Upper lobe of left lung (tissue), 4 donors: ENCODE results near the gene CD14.

Experiments
- CTCF ChIP-seq, 6 experiments: fragments of 450-650 bp in 4 of 6; fragments of 200-600 bp in 2 of 6; sonication (generic) in 2 of 6; IDR thresholded peaks; one replicate each; pipeline ENCODE4 v1.5.1; 2016 to 2019; ENCODE audit warnings: antibody characterized with exemption in 6 of 6
- POLR2A ChIP-seq, 4 donors: fragments of 450-650 bp; IDR thresholded peaks; one replicate each; pipeline ENCODE4 v1.5.1; 2016 to 2017; ENCODE audit warnings: antibody characterized with exemption in 4 of 4, mild to moderate bottlenecking in 2 of 4

- no peak for TF ChIP-seq CTCF (IDR thresholded peaks at IDR 0.05)
- no peak for TF ChIP-seq POLR2A (IDR thresholded peaks at IDR 0.05)
These were observed 38.8 kb downstream of the CD14 start for GRCh38 chr5:140594169-140594568.
